HG03064 (cell line): ENCODE data around the gene DHX32.
A peak's percentile ranks its signal among the peaks of the same experiment; 100 is the strongest.

Source experiments
- ATAC-seq: cut with Tn5 transposase; IDR thresholded peaks from one replicate; pipeline ENCODE4 v1.9.1; 2021; ENCODE audit warnings: low read depth; ENCODE audit not compliant: unreplicated experiment

DHX32 gene

DNA sequence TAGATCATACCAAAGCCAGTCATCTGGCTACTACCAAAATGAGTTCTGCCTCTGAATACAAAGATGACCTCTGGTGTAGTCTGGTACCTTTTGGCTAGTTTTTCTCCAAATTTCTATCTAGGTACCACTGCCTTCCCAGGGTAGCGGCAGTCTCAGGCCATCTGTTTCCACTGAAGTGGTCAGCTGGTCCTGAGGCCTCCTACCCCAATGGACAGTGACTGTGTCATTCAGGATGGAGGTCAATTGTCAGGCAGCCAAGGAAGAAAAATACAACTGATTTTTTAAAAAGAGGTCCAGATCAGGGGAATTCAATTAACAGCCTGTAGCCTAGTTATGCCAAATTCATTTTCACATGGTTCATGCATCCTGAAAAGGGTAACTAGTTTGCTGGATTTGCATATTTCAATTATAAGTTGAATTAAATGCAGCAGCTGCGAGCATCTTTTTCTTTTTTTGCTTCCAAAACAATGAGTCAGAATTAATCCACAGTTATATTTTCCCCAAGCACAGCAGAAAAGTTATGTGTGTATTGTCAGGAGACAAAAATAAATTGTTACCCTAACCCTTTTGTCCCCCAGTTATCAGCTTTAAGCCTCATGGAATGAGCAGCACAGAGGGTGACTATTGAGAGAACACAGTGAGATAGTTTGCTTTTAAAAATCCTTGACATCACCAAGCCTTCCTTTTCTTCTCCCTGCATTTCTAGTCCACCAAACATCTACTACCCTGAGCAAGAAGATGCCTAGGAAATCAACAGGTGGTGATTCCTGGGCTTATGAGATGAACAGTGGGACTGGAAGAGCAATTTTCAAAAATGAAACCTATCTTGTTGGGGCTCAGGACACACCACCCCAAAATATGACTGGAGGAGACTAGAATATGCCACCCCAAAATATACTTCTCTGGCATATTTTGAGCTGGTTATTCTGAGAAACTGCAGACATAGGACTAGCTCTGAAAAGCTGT is 30.0 kb downstream of the DHX32 start:
- no peak for ATAC-seq

GRCh38 chr10:125849448-125849847 is 31.6 kb downstream of the DHX32 start:
- no peak for ATAC-seq

DNA sequence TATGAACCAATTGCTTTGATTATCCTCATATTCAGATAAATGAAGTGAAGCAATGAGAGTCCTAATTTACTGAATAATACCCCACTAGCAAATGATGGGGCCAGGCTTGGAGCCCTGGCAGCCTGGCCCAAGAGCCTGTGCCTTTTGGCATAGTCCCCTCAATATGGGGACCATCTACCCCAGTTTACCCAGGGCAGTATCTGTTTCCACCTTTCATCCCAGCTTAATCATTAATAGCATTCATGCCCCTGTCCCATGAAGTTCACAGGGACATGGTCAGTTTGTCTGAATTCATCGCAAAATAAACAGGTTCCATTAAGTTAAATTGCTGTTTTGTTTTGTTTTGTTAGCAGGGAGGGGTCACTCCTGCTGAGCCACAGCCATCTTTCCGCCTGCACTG is 32.2 kb downstream of the DHX32 start:
- no peak for ATAC-seq

GRCh38 chr10:125848371-125848770 is 32.7 kb downstream of the DHX32 start:
- ATAC-seq: no peak

DNA sequence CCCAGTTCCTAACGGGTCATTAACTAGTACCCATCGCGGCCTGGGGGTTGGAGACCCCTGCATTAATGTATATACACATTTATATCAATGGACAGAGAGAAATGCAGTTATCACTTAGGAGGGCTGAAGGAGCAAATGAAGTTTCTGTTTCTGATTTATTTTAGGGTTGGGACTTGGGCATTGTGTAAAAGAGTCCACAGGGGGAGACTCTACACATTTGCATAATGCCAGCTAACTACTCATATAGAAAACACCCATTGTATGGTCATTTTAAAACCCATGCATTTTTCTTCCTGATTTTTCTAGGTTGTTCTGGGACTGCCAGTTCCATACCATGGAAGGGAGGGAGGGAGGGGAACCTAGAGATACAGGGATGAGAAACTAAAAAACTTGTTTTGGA is 34.2 kb downstream of the DHX32 start:
- ATAC-seq: no peak

DNA sequence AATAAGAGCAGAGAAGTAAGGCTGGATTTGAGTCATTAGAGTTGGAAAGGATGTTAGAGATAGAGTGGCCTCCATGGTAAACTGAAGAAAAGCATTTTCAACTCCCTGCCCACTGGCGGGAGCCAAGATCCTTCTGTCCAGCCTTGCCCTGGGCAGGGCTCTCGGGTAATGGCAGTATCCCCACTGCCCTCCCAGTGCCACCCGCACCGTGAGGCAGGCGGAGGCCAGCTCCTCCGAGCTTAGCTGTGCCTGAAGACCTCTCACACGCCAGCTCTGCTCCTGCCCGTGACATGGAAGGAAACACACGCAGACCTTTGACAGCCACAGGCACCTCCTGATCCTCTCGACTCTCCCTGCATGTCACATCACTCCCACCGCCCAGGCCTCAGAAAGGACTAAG is 35.5 kb downstream of the DHX32 start:
- no peak for ATAC-seq

- ATAC-seq: no peak
Measured at GRCh38 chr10:125844751-125845221, 36.3 kb downstream of the DHX32 start.

DNA sequence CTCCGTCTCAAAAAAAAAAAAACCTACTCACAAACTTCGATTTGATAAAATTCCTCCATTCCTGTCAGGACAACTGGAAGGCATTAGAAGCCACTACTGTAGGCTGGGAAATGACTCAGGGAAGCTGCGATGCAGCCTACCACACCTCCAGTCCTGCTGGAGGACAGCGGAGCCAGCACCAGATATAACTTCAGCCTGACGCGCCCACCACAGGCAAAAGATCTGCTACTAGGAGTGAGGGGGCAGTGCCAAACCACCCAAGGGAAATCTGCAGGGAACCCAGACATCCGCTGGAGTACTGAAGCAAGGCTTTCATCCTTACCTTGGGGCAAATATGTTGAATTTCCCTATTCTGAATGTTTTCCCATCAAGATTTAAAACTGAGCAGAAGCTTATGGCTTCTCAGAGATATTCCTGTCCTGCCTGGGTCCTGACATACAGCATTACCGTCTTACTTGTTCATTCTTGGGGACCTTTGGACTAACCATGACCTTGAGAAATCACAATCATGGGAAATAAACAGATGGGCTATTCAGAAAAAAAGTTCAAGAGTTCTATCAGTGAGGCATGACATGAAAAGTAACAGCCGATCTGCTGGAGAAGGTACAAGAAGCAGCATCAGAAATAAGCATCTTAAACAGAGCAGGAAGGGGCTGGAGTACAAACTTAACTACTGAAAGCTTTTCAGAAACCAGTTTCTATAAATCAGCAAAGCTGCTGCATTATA is 37.3 kb downstream of the DHX32 start:
- no peak for ATAC-seq

DNA sequence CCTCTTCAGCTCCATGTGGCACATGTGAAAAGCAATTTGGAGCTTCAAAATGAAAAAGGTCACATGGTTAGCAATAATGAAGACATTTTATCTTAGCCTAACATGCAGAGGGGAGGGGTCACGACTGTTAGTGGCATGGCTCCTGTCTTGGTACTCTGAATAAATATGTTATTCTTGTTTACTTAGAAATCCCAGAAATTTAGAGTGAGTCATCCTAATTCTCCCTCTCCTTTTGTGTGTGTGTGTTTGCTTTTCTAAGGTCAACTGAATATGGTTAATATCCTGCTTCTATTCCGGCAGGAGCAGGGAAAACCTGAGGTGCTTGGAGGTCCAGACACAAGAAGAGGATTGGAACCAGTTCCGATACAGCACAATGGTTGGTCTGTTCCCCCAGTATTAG is 40.1 kb downstream of the DHX32 start:
- no peak for ATAC-seq

- no peak for ATAC-seq
Measured at GRCh38 chr10:125840406-125840805, 40.7 kb downstream of the DHX32 start.

GRCh38 chr10:125838802-125839575 is 42.1 kb downstream of the DHX32 start:
- no peak for ATAC-seq

DNA sequence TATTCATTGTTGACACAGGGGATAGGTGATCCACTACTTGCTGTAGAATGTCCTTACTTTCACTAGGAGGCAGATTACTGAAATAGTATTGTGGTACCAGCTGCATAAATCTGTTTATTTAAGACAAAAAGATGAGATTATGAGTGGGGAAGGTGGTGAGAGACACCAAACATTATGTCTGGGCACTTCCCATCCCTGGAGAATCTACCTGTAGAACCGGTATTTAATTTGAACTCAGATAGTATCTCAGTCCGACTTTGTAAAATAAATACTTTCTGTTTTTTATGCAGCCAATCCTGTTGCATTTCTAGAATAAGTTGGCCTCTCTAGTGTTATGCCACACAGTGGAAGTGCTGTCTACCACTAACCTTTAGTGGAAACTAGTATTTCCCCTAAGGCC is 44.3 kb downstream of the DHX32 start:
- no peak for ATAC-seq

DNA sequence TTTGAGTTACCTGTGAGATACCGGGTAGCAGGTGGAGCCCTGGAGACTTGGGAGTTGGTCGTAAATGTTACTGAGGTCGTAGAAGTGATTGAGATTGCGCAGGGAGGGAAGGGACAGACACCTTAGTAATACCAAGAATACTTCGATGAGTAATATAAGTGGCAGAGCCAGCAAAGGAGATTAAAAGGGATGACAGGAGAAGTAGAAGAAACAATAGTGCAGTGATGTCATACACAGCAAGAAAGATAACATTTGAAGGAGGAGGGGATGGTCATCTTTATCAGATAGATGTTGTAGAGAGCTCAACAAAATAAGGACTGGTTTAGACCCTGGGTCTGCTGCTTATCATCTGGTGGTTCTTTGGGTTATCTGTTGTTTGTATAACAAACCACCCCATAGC is 52.8 kb downstream of the DHX32 start:
- no peak for ATAC-seq

DNA sequence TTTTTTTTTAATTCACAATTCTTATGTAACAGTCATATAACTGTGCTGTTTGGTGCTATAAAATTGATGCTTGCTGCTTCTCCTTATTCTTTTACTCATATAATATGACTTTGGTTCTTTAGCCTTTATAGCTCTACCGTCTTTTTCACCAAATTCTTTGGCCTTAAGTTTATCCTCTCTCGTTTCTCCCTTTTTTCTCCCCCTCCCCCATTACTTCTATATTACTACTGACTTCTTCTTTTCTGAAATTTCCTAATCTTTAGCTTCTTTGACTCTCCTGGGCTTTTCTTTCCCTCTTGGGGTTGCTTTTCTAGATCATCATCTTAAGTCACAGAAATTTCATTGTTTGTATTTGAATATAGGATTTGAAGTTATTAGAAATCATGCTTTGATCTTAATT is 54.0 kb downstream of the DHX32 start:
- no peak for ATAC-seq

DNA sequence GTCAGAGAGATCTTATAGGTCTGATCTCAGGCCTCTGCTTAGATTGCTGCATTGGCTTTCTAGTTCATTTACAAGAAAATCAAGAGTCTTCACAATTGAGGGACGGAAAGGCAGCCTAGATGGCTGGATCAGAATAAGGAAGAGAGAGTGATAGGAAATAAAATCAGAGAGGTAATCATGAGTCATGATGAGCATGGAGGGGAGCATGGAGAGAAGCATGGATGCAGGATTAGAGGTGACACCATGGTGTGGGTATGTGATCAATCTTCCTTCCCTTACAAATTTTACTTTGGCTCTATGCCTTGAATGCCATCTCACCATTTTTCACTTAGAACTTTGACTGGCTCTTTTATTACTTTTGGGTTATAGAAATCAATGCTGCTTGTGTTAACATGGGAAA is 56.4 kb downstream of the DHX32 start:
- ATAC-seq: no peak

DNA sequence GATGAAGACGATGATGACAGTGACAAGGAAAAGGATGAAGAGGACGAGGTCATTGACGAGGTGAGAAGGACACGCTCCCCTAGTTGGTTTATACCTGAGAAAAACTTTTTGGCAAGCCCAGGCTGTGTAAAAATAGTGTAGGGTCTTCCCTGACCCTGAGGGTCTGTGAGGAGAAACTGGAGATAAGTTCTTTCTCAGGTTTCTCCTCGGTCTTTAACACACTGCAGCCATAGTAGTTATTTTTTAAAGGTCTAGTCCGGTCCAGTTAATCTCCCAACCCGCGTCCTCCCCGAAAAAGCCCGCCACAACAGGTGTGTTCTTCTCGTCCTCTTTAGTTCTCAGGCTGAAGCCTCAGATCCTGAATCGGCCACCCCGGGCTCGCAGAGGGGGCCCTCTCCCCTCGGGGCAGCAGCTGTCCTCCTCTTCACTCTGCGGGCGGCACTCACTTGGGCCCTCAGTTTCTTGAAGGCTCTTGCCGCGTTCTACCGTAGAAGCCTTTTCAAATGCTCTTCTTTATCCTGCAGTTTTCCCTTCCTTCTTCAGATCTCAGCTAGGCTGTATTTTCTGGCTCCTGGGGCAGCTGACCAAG is 57.3 kb downstream of the DHX32 start:
- no peak for ATAC-seq

GRCh38 chr10:125822878-125823662 is 58.0 kb downstream of the DHX32 start, which contains the start of the genes BCCIP and UROS:
Gene BCCIP, plus strand, starts transcription at chr10:125823546. Its CDS starts 12 bp downstream, at chr10:125823558.
Gene UROS, minus strand, starts transcription at chr10:125823258. Its CDS starts 6,759 bp downstream, at chr10:125816499.
- peak; percentile 73 for ATAC-seq

- ATAC-seq: peak; percentile 53
Measured at GRCh38 chr10:125820701-125821100, 60.4 kb downstream of the DHX32 start.

GRCh38 chr10:125817337-125817946 is 63.6 kb downstream of the DHX32 start:
- no peak for ATAC-seq
